ENCODE measurements around the gene MXRA8. TPM values are rescaled to one million over a fixed set of nuclear protein-coding genes. Genes with fewer than 3 reads are reported as not detected.
A peak's percentile ranks its signal among the peaks of the same experiment; 100 is the strongest.
"Not testable (repeated sequence)": the region's sequence is repeated elsewhere in the genome, so short reads cannot be mapped to it uniquely, and the experiment has no call there.

Gene MXRA8
- total RNA-seq, 1 donor from 2014 or later: 24.3 TPM

DNA sequence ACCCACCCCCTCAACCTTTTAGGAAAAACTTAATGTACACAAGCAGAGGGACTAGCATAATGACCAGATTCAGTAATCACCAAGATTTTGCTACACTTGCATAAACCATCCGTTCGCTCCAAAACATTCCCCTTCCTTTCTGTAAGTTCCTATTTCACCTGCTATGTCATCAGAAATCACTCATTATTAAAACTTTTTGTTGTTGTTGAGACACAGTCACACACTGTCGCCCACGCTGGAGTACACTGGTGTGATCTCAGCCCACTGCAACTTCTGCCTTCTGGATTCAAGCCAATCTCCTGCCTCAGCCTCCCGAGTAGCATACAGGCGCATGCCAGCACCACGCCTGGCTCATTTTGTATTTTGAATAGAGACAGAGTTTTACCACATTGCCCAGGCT, 45.3 kb upstream of the MXRA8 start:
- TF ChIP-seq, protein P1, sequence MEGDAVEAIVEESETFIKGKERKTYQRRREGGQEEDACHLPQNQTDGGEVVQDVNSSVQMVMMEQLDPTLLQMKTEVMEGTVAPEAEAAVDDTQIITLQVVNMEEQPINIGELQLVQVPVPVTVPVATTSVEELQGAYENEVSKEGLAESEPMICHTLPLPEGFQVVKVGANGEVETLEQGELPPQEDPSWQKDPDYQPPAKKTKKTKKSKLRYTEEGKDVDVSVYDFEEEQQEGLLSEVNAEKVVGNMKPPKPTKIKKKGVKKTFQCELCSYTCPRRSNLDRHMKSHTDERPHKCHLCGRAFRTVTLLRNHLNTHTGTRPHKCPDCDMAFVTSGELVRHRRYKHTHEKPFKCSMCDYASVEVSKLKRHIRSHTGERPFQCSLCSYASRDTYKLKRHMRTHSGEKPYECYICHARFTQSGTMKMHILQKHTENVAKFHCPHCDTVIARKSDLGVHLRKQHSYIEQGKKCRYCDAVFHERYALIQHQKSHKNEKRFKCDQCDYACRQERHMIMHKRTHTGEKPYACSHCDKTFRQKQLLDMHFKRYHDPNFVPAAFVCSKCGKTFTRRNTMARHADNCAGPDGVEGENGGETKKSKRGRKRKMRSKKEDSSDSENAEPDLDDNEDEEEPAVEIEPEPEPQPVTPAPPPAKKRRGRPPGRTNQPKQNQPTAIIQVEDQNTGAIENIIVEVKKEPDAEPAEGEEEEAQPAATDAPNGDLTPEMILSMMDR (IDR thresholded peaks at IDR 0.05; ENCODE audit: unreplicated experiment): no peak
- peaks cover 18% of the 10 kb centered on the region for H3K36me3 Mint-ChIP-seq (ENCODE audit: insufficient read depth)
- H3K27me3 Mint-ChIP-seq: no peaks in the 10 kb centered on the region
- H3K9me3 Mint-ChIP-seq (ENCODE audit: low read depth): no peaks in the 10 kb centered on the region
- peak overlapping the region; percentile 76 for H3K27ac Mint-ChIP-seq
- no peak for DNase-seq (ENCODE audit: low spot score, unreplicated experiment)
- H3K4me1 Mint-ChIP-seq (ENCODE audit: low read depth): peaks cover 21% of the 10 kb centered on the region
- peak overlapping the region; percentile 4 for H3K4me3 Mint-ChIP-seq (ENCODE audit: low read depth)

DNA sequence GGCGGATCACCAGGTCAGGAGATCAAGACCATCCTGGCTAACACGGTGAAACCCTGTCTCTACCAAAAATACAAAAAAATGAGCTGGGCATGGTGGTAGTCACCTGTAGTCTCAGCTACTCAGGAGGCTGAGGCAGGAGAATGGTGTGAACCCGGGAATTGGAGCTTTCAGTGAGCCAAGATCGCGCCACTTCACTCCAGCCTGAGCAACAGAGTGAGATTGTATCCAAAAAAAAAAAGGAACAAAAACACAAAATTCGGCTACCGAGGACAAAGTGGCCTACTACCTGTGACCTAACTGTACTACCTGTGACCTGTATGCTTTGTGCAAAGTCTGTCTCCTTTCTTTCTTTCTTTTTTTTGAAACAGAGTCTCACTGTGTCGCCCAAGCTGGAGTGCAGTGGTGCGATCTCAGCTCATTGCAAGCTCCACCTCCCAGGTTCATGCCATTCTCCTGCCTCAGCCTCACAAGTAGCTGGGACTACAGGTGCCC, 44.6 kb upstream of the MXRA8 start:
- H3K36me3 Mint-ChIP-seq (ENCODE audit: insufficient read depth): peaks cover 21% of the 10 kb centered on the region
- H3K4me1 Mint-ChIP-seq (ENCODE audit: low read depth): peaks cover 21% of the 10 kb centered on the region
- DNase-seq (ENCODE audit: low spot score, unreplicated experiment); H3K27me3 Mint-ChIP-seq; H3K9me3 Mint-ChIP-seq (ENCODE audit: low read depth); H3K4me3 Mint-ChIP-seq (ENCODE audit: low read depth): not testable (repeated sequence)
- H3K27ac Mint-ChIP-seq: peak overlapping the region; percentile 76

DNA sequence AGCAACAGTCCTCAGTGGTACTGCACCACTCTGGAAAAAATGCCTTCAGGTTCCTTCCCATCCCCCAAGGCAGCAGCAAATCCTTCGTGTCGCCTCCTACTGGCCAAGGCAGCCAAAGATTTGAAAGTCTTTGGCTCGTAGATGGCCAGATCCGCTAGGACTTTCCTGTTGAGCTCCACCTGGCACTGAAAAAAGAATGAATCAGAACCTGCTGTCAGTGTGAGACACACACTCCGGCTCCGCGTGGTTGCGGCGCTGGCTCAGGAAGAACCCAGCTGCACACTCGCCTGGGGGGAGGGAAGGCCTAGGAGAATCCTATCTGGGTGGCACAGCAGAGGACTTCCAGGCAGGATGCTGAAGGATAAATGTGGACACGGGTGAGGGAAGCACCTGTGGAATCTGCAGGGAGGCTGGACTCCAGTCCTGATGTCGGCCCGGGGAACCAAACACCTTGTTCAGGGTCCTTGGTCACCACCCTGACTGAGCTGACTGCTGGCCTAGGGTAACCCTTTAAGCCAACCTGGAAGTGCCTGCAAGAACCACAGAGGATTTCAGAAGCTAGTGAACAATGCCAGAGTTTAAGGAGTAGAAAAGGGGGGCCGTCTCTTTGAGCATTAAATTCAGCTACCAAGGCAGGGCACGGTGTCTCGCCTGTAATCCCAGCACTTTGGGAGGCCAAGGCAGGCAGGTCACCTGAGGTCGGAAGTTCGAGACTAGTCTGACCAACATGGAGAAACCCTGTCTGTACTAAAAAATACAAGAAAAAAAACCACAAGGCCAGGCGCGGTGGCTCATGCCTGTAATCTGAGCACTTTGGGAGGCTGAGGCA, 43.9 kb upstream of the MXRA8 start:
- no peaks in the 10 kb centered on the region for H3K9me3 Mint-ChIP-seq (ENCODE audit: low read depth)
- DNase-seq (ENCODE audit: low spot score, unreplicated experiment): no peak

DNA sequence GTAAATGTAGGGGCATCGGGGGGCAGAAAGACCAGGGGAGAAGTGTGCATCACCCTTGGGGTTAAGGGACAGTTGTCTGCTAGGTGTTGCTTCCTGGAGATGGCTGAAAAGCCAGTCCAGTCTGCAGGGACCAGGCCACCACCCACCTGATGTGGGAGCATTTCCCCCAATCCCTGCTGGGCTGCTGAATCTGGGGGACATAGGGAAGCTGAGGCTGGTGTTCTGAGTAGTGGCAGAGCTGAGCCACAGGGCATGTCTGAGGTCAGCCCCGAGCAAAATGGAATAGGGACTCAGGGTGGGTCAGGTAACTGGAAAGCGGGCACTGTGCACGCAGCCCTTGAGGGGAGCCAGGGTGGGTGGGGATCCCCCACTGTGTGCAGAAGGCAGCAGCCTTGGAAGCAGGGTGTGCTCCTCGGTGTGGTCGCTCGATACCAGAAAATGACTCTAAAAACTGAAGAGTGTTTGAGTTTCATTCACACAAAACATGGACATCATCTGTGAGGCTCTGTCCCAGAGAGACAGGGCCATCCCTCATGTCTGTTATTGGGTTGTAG, 43.2 kb upstream of the MXRA8 start:
- TF ChIP-seq, protein P1 (IDR thresholded peaks at IDR 0.05; ENCODE audit: unreplicated experiment): no peak
- H3K9me3 Mint-ChIP-seq (ENCODE audit: low read depth): no peaks in the 10 kb centered on the region
- H3K27me3 Mint-ChIP-seq: no peaks in the 10 kb centered on the region
- H3K36me3 Mint-ChIP-seq (ENCODE audit: insufficient read depth): peaks cover 22% of the 10 kb centered on the region
- DNase-seq (ENCODE audit: low spot score, unreplicated experiment): no peak
- peaks cover 20% of the 10 kb centered on the region for H3K4me1 Mint-ChIP-seq (ENCODE audit: low read depth)
- no peak overlapping the region for H3K27ac Mint-ChIP-seq
- H3K4me3 Mint-ChIP-seq (ENCODE audit: low read depth): peak overlapping the region; percentile 57

More for the DNA sequence above, 43.9 kb upstream of the MXRA8 start:
- Mint-ChIP-seq H3K4me3 (ENCODE audit: low read depth) (peak overlapping the region; percentile 57), H3K27me3 (no peaks in the 10 kb centered on the region), H3K36me3 (ENCODE audit: insufficient read depth) (peaks cover 21% of the 10 kb centered on the region), H3K27ac (no peak overlapping the region), H3K4me1 (ENCODE audit: low read depth) (peaks cover 20% of the 10 kb centered on the region)
- TF ChIP-seq, protein P1 (IDR thresholded peaks at IDR 0.05; ENCODE audit: unreplicated experiment): peak; percentile 62

DNA sequence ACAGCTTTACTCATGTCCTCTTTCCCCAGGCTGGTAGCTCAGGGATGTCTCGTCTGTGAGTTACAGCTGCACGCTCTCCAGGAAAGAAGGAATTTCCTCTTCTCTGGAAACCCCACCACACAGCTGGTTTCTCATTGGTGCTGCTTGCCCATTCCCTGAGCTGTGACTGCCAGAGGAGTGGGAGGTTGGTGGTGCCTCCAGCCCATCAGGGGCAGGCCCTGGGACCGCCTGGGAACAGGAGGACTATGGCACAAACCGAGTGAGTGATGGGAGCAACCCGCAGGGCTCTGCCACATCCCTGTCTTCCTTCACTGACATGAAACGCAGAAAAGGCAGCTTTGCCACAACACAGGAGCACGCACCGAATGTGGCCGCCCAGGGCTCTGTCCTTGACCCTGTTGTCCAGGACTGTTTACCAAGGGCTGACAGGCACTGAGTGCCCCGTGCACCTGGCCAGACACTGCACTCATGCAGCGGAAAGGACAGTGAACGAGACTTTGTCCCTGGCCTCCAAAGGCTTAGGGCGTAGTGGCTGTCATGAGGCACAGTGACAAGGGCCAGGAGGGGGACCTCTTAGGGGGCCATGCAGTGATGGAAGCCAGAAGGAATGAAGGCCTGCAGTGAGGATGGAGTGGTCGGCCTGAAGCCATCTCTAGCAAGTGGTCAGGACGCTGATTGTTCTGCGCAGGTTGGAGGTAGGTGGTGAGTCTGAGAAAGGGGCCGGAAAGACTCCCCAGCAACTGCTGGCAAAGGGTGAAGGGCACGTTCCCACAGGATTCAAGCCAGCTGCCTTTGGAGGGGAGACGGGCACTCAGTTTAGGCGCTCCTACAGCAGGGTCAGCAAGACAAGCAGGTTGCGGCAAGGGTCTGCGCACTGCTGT, 42.5 kb upstream of the MXRA8 start:
- Mint-ChIP-seq H3K9me3 (ENCODE audit: low read depth) (no peaks in the 10 kb centered on the region), H3K27me3 (no peaks in the 10 kb centered on the region), H3K27ac (peak overlapping the region; percentile 88), H3K36me3 (ENCODE audit: insufficient read depth) (peaks cover 22% of the 10 kb centered on the region), H3K4me3 (ENCODE audit: low read depth) (peak overlapping the region; percentile 89), H3K4me1 (ENCODE audit: low read depth) (peaks cover 15% of the 10 kb centered on the region)
- TF ChIP-seq, protein P1 (IDR thresholded peaks at IDR 0.05; ENCODE audit: unreplicated experiment): no peak
- no peak for DNase-seq (ENCODE audit: low spot score, unreplicated experiment)

Data from progenitor cell of endocrine pancreas (in vitro differentiated cells).